Stimulated activated naive CD8-positive, alpha-beta T cell treated with anti-CD3 and anti-CD28 coated beads, Interleukin-15, Interleukin-2, amounts not matched to agents 100 U/mL and 50 U/mL, for 24 hours (primary cell): ENCODE results near the gene LZTR1.

ENCODE experiments used
- ATAC-seq: fragments of 150-1000 bp; cut with Tn5 transposase; one replicate; pipeline ENCODE4 v1.10.0; 2021
- DNase-seq: peaks from one replicate; pipeline ENCODE4 v3.0.0; 2021

LZTR1 gene

GRCh38 chr22:20980938-20981722, 967 bp upstream of the LZTR1 start:
- DNase-seq, result no peak
- ATAC-seq, result no peak

GRCh38 chr22:20982563-20982882, 426 bp downstream of the LZTR1 start:
- no peak for ATAC-seq
- no peak for DNase-seq

DNA sequence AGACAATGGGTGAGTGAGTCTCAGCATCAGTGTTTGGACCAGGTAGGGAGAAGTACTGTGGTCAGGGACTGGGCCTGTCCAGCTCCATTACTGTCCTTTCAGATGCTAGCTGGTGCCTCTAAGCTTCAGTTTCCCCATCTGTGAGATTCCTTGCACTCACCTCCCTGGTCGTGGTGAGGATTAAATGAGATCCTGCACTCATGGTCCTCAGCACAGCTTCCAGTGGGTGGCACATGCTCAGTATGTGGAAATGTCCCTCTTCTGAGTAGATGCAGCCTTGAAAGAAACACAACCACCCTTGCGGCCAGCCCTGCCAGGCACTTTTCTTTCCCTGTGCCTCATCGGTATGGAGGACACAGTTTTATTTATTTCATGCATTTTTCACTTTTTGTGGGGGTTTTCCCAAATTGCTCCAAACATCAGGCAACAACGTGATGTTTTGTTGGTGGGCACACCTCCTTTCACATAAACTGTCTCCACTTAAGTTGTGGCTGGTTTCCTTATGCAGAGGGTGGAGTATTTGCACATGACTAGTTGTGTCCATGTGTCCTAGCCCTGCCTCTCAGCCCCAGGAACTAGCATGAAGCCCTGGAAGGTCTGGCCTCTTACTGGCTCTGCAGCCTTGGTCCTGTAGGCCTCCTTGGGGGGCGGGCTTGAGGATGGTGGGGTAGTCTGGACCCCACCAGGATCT, 1.1 kb downstream of the LZTR1 start:
- no peak for ATAC-seq
- DNase-seq, result no peak

- DNase-seq, result no peak
- ATAC-seq, result no peak
These were observed 3.6 kb downstream of the LZTR1 start for GRCh38 chr22:20985720-20986119.

DNA sequence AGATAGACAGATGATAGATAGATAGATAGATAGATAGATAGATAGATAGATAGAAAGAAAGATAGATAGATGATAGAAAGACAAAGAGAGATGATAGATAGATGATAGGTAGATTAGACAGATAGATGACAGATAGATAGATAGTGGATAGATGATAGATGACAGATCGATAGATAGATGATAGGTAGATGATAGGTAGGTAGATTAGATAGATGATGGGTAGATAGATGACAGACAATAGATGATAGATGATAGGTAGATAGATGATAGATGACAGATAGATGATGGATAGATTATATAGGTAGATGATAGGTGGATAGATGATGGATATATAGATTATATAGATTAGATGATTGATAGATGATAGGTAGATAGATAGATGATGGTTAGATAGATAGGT, 4.3 kb downstream of the LZTR1 start:
- DNase-seq (no peak), ATAC-seq (no peak)

DNA sequence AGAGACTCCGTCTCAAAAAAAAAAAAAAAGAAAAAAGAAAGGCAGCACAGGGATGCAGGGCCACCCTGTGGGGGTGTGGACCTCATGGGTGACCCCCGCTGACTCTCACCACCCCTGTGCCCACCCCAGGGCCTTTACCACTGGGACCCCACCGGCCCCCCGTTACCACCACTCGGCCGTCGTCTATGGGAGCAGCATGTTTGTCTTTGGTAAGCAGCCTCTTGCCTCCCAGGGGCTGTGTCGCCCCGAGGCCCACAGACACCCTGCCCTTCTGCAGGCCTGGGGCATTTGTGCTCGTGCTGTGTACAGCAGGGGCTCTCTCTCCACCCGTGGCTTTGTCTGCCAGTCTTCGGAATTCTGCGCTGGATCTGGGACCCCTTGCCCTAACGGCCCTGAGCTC, 5.3 kb downstream of the LZTR1 start:
- ATAC-seq (no peak), DNase-seq (no peak)

DNA sequence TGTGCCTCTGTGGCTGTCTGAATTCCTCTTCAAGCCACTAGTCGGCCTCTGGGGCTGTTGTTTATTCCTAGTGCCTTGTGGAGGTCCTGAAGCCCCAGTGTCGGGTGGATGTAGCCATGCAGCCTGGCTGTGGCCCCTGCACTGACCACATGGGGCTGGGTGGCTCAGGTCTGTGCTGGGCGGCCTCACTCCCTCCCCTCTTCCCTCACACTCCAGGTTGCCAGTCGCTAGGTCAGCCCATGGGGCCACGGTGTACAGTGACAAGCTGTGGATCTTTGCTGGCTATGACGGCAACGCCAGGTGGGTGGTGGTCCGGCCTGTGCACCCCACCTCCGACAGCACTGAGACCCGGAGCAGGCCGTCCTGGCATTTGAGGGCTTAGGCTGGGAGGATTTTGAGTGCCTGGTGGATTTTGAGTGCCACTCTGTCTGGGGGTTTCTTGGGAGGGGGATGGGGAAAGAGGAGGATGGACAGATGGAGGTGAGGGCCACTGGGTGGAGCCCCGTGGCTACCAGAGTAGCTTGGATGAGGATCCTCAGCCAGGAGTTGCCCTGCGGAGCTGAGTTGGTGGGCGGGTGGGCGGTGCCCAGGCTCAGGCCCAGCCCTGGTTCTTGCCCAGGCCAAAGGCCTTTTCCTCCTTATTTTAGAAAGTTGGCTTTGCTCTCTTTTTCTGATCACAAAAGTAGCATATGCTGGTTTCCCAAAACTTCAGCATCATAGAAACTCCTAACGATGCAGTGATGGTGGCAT, 6.7 kb downstream of the LZTR1 start:
- DNase-seq (no peak), ATAC-seq (no peak)

DNA sequence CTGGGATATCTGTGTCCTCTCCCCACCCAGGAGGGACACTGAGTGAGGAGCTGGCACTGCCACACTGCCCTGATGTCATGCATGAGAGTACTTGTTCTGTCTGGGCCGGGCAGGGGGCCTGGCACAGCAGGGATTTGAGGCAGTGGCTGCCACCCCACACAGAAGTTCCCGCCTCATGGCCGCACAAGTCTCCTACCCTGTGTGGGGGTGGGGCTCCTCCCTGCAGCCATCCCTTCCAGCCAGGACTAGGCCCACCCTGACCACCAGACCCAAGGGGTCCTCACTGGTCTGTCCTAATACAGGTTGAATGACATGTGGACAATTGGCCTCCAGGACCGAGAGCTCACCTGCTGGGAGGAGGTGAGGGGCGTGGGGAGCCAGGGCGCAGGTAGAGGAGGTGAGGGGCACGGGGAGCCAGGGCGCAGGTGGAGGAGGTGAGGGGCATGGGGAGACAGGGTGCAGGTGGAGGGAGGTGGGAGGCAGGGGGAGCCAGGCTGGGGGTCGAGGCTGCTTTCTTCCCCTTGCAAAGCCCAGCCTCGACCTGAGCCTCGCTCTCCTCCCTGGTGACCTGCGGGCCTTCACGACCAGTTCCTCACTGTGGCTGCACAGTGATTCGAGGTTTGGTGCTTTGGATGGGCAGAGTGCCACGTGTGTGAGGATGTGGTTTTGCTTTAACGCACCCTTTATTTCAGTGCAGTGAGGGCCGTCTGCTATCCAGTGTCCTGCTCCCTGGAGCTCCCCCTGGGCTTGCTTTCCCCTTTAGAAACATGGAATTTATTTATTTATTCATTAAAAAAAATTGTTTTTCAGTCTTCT, 7.4 kb downstream of the LZTR1 start:
- no peak for DNase-seq
- no peak for ATAC-seq

- DNase-seq (no peak), ATAC-seq (no peak)
These were observed 8.4 kb downstream of the LZTR1 start for GRCh38 chr22:20990184-20991180.

DNA sequence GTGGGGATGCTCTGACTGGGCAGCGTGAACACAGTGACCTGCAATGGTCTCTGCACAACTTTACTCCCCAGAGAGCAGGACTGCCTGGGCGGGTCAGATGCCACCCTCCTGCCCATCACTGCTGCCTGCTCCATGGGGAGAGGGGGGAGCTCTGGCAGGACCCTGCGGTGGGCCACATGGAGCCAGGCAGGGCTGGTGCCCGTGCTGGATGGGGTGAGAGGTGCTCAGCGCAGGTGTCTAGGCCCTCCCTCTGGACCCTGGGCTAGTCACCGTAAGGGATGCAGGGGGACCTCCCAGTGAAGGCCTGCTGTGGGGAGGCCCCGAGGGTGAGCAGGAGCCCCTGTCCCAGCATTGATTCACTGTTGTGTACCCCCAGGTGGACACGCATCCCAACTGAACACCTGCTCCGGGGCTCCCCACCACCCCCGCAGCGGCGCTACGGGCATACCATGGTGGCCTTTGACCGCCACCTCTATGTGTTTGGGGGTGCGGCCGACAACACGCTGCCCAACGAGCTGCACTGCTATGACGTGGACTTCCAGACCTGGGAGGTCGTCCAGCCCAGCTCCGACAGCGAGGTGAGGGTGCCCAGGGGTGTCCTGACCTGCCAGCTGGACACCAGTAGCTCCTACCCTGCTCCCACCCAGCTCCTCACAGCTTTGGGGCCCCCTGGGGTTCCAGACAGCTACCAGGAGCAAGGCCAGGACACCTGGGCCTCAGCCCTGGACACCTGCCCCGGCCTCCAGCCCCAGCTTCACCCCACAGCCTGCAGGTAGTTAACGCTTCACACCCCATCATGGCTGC, 9.4 kb downstream of the LZTR1 start:
- ATAC-seq, result no peak
- DNase-seq, result no peak

DNA sequence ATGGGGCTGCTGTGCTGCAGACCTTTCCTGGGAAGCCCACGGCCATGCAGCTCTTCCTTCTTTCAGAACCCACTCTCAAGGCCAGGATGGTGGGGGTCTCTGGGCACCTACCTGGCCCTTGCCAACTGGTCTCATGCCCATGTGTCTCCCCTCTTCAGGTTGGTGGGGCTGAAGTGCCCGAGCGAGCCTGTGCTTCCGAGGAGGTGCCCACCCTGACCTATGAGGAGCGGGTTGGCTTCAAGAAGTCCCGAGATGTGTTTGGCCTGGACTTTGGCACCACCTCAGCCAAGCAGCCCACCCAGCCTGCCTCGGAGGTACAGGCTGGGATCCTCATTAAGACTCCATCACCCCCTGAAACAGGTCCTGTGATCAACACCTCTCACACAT, 10.0 kb downstream of the LZTR1 start:
- DNase-seq (no peak), ATAC-seq (no peak)

GRCh38 chr22:20992456-20993303, 10.6 kb downstream of the LZTR1 start:
- ATAC-seq, result no peak
- DNase-seq, result no peak

- ATAC-seq (no peak), DNase-seq (no peak)
These were observed 11.4 kb downstream of the LZTR1 start for GRCh38 chr22:20993304-20994127.

GRCh38 chr22:20994128-20994901, 12.2 kb downstream of the LZTR1 start:
- DNase-seq (no peak), ATAC-seq (no peak)

GRCh38 chr22:20994902-20995241, 12.8 kb downstream of the LZTR1 start:
- ATAC-seq (no peak), DNase-seq (no peak)

- no peak for DNase-seq
- ATAC-seq, result no peak
These were observed 13.4 kb downstream of the LZTR1 start for GRCh38 chr22:20995329-20996030.

DNA sequence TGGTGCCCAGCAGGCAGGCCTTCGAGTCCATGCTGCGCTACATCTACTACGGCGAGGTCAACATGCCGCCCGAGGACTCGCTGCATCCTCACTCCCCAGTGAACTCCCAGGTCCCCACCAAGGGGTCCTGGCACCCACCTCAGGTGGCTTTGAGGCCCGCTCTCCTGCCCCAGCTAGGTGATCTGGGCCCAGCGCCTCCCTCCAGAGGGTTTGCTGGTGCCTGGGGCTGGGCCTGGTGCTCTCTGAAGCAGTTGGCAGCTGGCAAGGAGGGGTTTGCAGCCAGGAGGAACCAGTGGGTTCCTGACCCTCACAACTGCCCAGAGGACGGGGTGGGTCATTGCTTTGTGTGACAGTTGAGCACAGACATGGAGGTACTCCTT, 13.9 kb downstream of the LZTR1 start:
- ATAC-seq (no peak), DNase-seq (no peak)
